Fibroblast of mammary gland (primary cell): ENCODE results near the gene RABGAP1L.
"Not testable (repeated sequence)": the region's sequence is repeated elsewhere in the genome, so short reads cannot be mapped to it uniquely, and the experiment has no call there.

Experiments used
- DNase-seq: peaks from one replicate; pipeline ENCODE4 v3.0.0-alpha.2; 2010; ENCODE audit warnings: low read depth
- H3K4me3 ChIP-seq: 2 replicates; pipeline ENCODE4 v1.5.1; 2011; ENCODE audit warnings: low read depth, mild to moderate bottlenecking, low read length, moderate library complexity; ENCODE audit not compliant: control insufficient read depth
- CTCF ChIP-seq: conservative IDR thresholded peaks from 2 replicates; pipeline ENCODE4 v1.5.1; 2011; ENCODE audit warnings: low read depth, low read length, inconsistent platforms; ENCODE audit not compliant: control insufficient read depth, insufficient read depth

Gene RABGAP1L

DNA sequence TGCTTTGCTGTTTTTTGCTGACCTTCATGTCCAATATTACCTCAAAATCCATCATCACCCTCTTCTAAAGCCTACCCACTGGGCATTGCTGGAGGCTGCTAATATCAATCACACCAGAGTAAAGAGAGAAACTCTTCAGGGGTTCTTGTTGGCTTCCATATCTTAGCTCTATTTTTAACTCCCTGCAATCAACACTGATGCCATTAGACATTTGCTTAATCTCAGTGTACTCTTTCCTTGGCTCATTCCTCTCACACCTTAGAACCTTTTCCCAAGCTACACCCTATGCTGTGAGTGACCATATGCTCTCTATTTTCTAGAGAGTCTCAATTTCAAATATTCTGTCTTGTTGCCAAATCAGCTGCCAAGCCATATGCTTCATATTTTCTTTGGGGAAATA lies 40.6 kb upstream of the RABGAP1L start:
- DNase-seq: no peak
- no peak overlapping the region for H3K4me3 ChIP-seq
- TF ChIP-seq CTCF: no peak

GRCh38 chr1:174122318-174122717 lies 37.0 kb upstream of the RABGAP1L start:
- DNase-seq, H3K4me3 ChIP-seq: not testable (repeated sequence)

- DNase-seq: no peak
- H3K4me3 ChIP-seq: no peak overlapping the region
- no peak for TF ChIP-seq CTCF
Observed at GRCh38 chr1:174123843-174124242, 35.5 kb upstream of the RABGAP1L start.

- not testable (repeated sequence) for H3K4me3 ChIP-seq, DNase-seq
Observed at GRCh38 chr1:174127176-174127575, 32.1 kb upstream of the RABGAP1L start.

GRCh38 chr1:174131032-174131638 lies 28.2 kb upstream of the RABGAP1L start:
- no peak for DNase-seq
- no peak for TF ChIP-seq CTCF
- no peak overlapping the region for H3K4me3 ChIP-seq

DNA sequence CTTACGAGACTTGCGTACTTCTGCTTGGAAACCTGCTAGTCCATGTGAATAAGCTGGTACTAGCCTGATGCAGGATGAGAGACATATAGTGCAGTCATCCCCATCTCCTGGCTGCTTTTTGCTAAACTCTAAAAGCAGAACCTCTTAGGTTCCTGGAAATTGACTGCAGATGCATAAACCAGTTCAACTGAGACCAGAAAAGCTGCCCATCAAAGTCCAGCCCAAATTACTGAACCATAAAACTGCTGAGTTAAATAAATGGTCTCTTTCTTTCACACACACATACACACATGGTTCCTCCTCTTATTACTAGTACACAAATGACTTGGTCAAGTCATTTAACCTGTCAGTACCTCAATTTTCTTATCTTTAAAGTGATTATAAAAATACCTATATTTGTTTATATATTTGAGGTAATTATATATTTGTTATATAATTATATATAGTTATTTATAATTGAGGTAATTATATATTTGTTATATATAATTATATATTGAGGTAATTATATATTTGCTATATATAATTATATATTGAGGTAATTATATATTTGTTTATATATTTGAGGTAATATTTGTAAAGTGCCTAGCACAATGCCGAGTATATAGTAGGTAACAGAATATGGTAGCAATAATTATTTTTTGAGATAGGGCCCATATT lies 25.2 kb upstream of the RABGAP1L start:
- H3K4me3 ChIP-seq: no peak overlapping the region
- DNase-seq: no peak
- TF ChIP-seq CTCF: no peak

GRCh38 chr1:174135211-174135610 lies 24.1 kb upstream of the RABGAP1L start:
- TF ChIP-seq CTCF: no peak
- peak; percentile 30 for DNase-seq
- no peak overlapping the region for H3K4me3 ChIP-seq

DNA sequence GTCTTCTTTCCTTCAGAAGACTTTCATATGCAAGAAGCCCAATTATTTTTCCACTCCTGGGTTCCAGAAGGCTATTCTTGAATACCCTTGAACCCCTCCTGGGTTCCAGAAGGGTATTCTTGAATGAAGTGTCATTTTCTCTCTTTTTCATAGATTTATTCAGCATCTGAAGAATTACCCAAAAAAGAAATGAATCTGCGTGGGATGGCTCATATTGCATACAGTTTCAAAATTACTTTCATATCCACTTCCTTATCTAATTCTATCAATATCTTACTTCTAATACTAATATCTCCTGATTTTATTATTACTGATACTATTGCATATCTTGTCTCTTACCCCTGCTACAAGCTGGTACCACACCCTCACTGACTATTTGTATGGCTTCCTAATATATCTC lies 22.6 kb upstream of the RABGAP1L start:
- no peak for DNase-seq
- no peak overlapping the region for H3K4me3 ChIP-seq
- TF ChIP-seq CTCF: no peak
